ENCODE results near the gene TRMT1L.
"Not testable (repeated sequence)": the region's sequence is repeated elsewhere in the genome, so short reads cannot be mapped to it uniquely, and the experiment has no call there.

TRMT1L gene, protein sequence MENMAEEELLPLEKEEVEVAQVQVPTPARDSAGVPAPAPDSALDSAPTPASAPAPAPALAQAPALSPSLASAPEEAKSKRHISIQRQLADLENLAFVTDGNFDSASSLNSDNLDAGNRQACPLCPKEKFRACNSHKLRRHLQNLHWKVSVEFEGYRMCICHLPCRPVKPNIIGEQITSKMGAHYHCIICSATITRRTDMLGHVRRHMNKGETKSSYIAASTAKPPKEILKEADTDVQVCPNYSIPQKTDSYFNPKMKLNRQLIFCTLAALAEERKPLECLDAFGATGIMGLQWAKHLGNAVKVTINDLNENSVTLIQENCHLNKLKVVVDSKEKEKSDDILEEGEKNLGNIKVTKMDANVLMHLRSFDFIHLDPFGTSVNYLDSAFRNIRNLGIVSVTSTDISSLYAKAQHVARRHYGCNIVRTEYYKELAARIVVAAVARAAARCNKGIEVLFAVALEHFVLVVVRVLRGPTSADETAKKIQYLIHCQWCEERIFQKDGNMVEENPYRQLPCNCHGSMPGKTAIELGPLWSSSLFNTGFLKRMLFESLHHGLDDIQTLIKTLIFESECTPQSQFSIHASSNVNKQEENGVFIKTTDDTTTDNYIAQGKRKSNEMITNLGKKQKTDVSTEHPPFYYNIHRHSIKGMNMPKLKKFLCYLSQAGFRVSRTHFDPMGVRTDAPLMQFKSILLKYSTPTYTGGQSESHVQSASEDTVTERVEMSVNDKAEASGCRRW

GRCh38 chr1:185156854-185157598 lies at the start of gene TRMT1L, which contains the start of gene SWT1:
TRMT1L (minus strand) TSS chr1:185156953; CDS start chr1:185156712, 241 bp downstream.
SWT1 (plus strand) TSS chr1:185157167; CDS start chr1:185160842, 3,675 bp downstream.
- peak; percentile 10 for FAIRE-seq

DNA sequence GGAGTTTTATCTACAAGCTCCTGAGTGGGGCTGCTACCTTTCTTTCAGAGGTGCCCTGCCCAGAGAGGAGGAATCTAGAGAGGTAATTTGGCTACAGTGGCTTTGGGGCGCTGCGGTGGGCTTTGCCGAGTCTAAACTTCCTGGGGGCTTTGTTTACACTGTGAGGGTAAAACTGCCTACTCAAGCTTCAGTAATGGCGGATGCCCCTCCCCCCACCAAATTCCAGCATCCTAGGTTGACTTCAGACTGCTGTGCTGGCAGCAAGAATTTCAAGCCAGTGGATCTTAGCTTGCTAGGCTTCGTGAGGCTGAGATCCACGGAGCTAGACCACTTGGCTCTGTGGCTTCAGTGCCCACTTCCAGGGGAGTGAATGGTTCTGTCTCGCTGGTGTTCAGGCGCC lies 44.1 kb upstream of the TRMT1L start:
- FAIRE-seq = no peak

DNA sequence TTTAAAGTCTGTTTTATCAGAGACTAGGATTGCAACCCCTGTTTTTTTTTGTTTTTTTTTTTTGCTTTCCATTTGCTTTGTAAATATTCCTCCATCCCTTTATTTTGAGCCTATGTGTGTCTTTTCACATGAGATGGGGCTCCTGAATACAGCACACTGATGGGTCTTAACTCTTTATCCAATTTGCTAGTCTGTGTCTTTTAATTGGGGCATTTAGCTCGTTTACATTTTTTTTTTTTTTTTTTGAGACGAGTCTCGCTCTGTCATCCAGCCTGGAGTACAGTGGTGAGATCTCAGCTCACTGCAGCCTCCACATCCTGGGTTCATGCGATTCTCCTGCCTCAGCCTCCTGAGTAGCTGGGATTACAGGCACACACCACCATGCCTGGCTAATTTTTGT lies 42.0 kb upstream of the TRMT1L start:
- not testable (repeated sequence) for FAIRE-seq

- no peak for FAIRE-seq
These were observed 37.0 kb upstream of the TRMT1L start for GRCh38 chr1:185193756-185194155.

DNA sequence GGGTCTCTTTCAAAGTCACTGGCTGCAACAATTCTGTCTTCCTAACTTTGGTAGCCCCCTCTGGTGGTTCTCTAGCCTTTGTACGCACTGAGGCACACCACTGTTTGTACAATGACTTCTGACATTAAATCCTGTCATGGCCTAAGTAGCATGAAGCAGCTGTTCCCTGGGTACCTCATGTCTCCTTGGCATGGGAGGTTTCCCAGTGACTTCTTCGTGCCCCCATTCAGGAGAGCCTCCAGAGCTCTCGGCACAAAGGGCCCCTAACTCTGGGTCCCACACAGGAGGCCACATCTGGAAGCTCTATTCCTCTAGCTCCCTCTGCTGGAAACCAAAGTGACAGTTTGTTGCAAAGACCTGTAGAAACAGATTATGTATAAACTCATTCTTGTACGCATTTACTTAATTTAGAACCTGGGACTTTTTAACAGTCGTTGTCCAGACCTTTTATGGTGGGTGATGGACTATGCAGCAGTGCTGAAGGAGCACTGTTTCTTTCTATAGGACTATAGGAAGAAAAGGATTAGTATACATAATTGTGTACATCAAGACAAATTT lies 13.6 kb upstream of the TRMT1L start:
- FAIRE-seq = no peak

GRCh38 chr1:185166106-185166505 lies 9.4 kb upstream of the TRMT1L start:
- no peak for FAIRE-seq

DNA sequence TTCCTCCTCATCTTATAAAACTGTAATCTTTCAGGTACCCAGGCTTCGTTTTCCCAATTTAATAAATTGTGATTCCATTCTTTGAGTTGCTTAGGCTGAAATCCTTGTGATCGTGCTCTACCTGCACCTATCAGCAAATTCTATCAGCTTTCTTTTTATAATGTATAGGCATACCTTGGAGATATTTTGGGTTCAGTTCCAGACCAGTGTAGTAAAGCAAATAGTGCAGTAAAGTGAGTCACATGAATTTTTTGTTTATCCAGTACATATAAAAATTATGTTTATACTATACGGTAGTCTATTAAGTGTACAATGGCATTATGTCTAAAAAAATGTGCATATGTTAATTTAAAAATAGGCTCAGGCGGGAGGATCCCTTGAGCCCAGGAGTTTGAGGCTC lies 5.7 kb upstream of the TRMT1L start:
- no peak for FAIRE-seq

DNA sequence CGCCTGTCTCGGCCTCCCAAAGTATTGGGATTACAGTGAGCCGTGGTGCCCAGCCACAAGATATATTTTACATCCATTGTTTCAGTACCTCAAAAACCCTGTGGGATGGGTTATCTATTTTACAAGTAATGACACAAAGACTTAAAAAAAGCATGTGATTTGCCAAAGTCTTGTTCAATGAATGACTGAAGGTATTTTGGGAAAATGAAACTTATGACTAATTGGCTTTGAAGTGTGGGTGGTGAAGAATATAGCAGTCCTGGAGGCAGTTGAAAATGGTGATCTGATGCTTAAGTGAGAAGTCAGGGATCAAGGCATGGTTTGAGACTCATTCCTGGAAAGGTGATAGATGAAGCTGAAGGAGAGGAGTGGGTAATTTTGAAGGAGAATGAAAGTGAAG lies 3.2 kb upstream of the TRMT1L start:
- FAIRE-seq = no peak

DNA sequence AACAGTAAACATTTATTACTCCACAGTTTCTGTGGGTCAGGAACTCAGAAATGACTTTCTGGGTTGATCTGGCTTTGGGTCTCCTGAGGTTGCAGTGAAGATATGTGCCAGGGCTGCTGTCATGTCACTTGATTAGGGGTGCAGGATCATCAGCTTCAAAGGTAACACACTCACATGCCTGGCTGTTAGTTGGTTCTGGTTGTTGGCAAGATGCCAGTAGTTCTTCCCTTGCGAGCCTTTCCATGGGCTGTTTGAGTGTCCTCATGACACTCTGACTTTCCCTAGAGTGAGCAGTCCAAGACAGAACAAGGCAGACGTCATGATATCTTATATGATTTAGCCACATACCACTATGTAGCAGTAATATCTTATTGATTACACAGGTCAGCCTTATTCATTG lies 2.0 kb upstream of the TRMT1L start:
- FAIRE-seq = no peak

GRCh38 chr1:185157599-185158412 lies 1.1 kb upstream of the TRMT1L start:
- FAIRE-seq = no peak

DNA sequence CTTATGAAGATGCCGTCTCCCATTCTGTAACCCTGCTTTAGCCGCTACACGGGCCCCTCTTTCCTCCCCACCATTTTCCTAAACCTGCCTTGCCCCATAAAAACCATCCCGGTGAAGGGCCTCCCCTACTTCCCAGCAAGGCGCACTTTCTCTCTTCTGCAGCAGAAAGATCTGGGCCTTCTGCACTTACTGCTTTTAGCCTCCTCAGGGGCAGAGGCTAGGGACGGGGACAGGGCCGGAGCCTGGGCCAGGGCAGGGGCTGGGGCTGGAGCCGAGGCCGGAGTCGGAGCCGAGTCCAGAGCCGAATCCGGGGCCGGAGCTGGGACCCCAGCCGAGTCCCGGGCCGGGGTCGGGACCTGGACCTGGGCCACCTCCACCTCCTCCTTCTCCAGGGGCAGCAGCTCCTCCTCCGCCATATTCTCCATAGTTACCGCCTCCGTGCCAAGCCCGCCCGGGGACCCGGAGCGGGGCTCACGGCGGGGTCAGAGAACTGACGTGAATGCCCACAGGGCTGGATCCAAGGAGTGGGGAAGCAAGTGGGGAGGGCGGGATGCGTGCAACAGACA lies 382 bp downstream of the TRMT1L start:
- no peak for FAIRE-seq

DNA sequence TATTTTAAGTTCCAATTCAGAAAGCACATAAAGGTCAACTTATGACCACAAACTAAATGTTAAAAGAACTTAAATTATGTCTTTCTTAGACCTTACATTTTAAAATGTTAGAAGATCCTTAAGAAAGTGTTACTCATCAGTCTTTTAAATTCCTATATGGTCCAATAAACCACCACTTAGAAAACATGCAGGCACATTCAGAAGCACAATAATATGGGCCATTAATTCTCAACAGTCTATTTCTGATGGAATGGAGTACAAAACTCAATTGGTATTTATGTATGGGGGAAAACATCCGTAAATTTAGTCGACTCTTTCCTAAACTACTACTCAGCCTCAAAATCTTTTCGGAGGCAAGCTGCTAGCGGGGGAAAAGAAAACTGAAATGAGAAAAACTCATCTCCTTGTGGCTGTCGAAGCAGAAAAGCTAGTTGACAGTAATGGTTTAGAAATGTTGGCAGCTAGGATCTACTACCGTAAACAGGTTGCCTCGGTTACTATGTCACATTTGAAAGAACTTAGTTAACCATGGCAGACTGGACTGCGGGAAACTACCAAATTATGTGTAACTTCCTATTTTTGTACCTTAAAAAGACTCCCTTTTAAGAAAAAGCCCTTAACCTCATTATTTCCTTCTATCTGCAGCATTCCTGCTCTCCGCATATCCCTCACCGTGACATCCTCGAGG lies 1.0 kb downstream of the TRMT1L start:
- FAIRE-seq = no peak

- no peak for FAIRE-seq
These were observed 1.7 kb downstream of the TRMT1L start for GRCh38 chr1:185154912-185155513.

DNA sequence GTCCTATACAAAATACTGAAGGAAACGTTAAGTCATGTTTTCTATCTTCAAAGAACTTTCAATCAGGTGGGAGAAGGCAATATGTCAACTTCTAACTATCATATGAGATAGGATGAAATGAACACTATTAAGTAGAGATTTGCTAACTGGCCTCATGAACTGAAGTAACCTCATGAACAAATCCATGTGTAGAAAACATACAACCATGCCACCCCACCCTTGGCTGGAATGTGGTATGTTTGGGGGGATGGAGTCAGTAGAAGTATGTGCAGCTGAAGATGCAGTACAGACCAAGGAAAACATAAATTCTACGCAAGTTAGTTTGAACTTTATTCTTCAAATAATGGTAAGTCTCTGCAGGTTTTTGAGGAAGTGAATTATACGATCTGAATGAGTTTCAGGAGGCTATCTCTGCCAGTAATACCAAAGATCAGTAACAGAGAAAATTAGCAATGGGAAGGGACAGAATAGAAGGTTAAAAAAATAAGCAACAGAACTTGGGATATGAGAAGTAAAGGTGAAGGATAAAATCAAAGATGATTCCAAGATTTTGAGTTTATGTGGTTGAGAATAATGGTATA lies 4.5 kb downstream of the TRMT1L start:
- no peak for FAIRE-seq

DNA sequence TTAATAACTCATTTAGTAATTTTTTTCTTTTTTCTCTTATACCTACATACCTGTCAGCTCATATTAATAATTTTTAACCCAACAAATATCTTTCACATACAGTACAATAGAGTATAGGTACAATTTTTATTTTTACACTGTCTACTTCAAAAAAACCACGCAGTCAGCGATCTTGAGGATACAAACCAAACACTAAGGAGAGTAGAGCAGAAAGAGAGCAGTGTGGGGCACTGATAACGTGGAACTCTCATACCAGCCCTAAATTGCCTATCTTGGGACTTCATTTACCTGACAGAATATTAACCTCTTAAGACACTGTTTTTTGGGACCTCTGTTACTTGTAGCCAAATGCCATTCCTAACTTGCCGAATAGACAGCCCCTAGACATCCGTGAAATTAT lies 5.5 kb downstream of the TRMT1L start:
- FAIRE-seq = no peak

GRCh38 chr1:185144233-185144632 lies 12.5 kb downstream of the TRMT1L start:
- peak; percentile 43 for FAIRE-seq

- no peak for FAIRE-seq
These were observed 17.5 kb downstream of the TRMT1L start for GRCh38 chr1:185139246-185139645.

DNA sequence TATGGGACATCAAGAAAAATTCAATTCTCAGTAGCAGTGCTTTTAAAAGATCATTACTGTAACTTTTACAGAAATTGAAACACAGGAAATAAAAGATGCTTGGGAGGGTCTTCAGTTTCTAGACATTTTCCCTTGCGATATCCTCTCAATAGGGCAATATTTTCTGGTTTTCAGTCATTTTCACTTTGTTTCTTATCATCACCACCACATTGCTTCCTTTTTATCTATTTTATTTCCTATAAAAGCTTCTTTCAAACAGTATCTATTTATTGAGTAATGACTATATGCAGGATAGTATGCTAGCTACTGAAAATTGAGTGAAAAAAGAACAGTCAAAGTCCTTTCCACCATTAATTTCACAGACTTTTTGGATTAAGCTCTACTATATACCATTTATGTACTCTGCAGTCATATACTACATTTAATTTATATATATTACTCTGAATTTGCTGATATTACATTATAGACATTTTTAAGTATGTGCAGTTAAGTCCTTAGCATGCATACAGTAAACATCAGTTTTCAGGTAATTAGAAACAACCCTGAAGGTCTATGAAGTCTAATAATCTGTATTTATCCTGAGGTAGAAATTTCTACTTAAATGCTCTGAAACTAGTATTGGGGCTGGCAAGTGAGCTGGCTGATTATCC lies 18.7 kb downstream of the TRMT1L start:
- no peak for FAIRE-seq

- no peak for FAIRE-seq
These were observed 24.2 kb downstream of the TRMT1L start for GRCh38 chr1:185132534-185132933.

- no peak for FAIRE-seq
These were observed 27.0 kb downstream of the TRMT1L start for GRCh38 chr1:185129708-185130107.

Data from colon (tissue), 2 donors.